ENCODE results near the gene MRPL49.
"Not testable (repeated sequence)": the region's sequence is repeated elsewhere in the genome, so short reads cannot be mapped to it uniquely, and the experiment has no call there.

MRPL49 gene

DNA sequence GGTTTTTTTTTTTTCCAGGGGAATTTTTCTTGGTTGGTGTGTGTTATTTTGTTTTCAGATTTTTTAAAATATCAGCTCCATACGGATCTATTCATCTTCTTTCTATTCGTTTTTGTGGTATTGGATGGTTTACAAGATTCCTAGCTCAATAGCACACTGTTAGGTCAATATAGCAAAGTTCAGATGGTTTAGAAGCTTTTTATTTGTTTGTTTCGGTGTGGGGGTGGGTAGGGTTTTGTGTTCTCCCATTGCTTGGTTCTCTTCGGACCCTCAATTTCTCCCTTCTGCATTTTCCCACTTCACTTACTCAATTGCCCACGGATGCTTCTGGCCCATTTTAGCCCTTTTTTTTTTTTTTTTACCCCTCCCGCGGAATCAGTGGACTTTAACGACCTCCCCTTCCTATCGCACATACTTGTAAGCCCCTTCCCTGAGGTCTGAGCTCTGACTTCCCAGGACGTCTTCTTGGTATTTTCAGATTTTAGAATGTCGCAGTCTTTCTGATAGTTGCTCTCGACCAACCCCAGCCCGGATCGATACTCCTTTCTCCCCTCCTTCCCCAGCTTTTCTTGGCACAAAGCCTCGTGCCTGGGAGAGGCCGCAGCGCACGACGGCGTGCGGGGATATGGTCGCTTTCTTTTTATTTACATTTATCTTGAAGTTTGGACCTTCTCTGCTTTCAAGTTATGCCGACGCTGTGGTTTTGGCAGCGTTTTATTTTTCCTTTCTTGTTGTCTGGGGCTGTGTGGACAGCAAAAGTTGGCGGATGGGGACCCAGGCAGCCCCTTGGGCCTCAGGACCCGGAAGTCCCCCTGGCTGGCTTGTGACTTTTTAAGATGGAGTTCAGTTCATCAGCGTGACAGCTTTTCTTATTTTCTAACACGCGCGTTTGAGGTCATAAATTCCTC, 43.5 kb downstream of the MRPL49 start:
- no peak for DNase-seq (ENCODE audit: low read depth in 2 of 2)

DNA sequence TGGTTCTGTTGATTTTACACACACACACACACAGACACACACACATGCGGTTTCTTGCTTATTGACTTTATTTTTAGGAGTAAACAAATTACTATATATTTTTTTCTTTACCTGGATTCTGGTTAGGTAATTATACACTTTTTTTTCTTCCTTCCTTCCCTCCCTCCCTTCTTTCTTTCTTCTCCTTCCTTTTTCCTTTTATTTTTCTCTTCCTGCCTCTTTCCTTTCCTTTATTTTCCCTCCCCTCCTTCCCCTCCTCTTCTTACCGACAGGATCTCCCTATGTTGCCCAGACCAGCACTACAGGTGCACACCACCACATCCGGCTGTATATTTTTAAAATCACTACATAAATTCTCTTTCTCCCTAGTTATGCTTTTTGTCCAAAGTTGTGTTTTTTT, 44.8 kb downstream of the MRPL49 start:
- no peak for DNase-seq (ENCODE audit: low read depth in 2 of 2)

DNA sequence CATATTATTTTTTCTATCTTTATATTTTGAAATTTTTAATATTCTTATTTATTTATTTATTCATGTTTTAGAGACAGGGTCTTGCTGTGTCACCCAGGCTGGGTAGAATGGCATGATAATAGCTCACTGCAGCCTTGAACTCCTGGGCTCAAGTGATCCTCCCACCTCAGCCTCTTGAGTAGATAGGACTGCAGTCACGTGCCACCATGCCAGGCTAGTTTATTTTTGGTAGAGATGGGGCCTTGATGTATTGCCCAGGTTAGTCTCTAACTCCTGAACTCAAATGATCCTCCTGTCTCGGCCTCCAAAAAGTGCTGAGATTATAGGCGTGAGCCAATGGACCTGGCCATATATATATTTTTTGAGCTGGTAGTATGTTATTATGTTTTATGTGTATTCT, 45.5 kb downstream of the MRPL49 start:
- no peak for DNase-seq (ENCODE audit: low read depth in 2 of 2)

DNA sequence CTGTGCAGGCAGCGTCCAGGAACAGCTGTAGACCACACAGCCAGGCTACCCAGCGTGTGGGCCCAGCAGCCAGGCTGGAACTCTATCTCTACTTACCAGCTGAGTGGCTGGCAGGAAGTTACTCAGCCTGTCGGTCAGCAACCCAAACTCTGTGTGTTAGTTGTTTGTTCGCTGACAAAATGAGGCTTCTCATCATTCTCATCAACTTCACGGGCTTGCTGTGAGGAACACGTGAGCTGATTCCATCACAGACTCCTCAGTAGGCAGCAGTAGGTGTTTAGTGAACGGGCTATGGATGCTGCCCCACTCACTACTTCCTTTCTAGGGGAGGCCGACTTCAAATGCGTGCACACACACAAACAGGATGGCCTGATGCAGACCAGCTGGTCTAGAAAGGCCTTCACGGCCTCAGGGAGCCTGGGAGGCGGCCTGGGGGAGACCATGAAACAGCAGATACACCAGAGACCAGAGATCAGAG, 47.1 kb downstream of the MRPL49 start:
- DNase-seq (ENCODE audit: low read depth in 2 of 2) = no peak

DNA sequence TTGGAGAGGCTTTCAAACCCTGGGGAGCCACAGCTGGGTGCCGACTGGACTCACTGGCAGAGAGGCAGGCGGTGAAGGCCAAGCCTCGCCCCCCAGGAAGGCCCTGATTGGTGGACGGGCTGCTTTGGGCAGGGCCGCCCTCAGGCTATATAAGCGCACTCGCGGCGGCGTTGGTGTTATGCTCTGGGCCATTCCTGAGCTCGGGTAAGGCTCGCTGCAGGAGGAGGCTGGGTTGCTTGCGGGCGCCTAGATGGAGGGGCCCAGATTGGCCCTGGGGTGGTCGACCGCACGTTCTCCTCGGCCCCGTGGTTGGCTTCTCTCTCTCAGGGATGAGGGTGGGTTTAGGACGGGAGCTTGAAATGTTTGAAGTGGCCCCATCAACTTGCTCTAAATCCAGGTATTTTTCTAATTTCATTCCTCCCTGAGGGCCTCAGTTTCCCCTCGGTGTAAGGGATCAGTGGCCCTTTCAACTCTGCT, 48.0 kb downstream of the MRPL49 start, which contains the start of gene SPDYC:
SPDYC (plus strand) TSS at position 176 of the 477 bp plus-strand sequence. CDS start 1,125 bp downstream, outside the sequence.
- no peak for DNase-seq (ENCODE audit: low read depth in 2 of 2)

DNA sequence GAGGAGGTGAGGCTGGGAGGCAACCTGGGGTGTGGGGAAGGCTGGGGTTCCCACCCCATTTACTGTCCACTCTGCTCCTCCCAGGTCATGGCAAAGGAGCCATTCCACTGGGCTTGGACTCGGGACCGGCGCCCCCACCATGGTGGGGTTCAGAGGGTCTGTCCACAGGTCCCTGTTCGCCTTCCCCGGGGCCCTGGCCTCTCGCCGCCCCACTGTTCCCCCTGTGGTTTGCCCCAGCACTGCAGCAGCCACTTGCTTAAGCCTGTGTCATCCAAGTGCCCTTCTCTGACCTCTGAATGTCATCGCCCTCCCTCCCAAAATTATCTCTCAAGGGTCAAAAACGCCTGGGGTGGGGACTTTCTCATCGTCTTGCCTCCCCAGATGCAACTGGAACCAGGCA, 50.5 kb downstream of the MRPL49 start:
- no peak for DNase-seq (ENCODE audit: low read depth in 2 of 2)

DNA sequence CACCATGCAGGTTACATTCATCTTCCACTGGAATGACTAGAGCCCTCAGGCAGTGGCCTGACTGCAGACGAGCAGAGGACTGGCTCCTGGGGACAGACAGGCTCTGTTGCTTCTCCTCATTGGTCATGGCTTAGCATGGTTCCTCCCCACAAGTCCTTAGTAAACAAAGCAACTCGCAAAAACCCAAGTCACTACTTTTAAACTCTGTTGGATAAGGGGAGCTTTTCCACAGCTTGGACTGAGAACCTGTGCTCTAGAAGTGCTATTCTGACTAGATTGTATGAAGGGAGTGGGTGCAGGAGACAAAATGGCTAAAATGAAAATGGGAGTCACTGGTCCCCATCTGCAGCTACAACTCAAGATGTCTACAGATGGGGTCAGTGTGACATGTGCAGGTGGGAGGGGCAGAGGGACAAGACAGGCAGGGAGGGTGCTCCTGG, 52.5 kb downstream of the MRPL49 start:
- not testable (repeated sequence) for DNase-seq (ENCODE audit: low read depth in 2 of 2)
